Mesendoderm (in vitro differentiated cells): ENCODE results near the gene PRSS23.
"Not testable (repeated sequence)": the region's sequence is repeated elsewhere in the genome, so short reads cannot be mapped to it uniquely, and the experiment has no call there.

Experiments
- DNase-seq: peaks from one replicate; pipeline ENCODE4 v3.0.0; 2013
- H2AK5ac ChIP-seq: 2 replicates; pipeline ENCODE4 v1.6.1; 2013; ENCODE audit warnings: low read length, inconsistent platforms
- H2BK120ac ChIP-seq: 2 replicates; pipeline ENCODE4 v1.6.1; 2013; ENCODE audit warnings: low read depth, mild to moderate bottlenecking, low read length, moderate library complexity, mixed read lengths
- H2BK15ac ChIP-seq: replicated peaks from 2 replicates; pipeline ENCODE4 v1.6.1; 2013; ENCODE audit warnings: low read depth, mild to moderate bottlenecking, moderate library complexity
- H2BK5ac ChIP-seq: 2 replicates; pipeline ENCODE4 v1.6.1; 2013; ENCODE audit warnings: low read length, inconsistent platforms
- H3K18ac ChIP-seq: 2 replicates; pipeline ENCODE4 v1.6.1; 2013; ENCODE audit warnings: mild to moderate bottlenecking, low read length, mixed read lengths
- H3K23ac ChIP-seq: one replicate; pipeline ENCODE4 v1.6.1; 2013; ENCODE audit warnings: low read length
- H3K27ac ChIP-seq: 2 replicates; pipeline ENCODE4 v1.5.1; 2013; ENCODE audit warnings: low read depth, mild to moderate bottlenecking, inconsistent platforms, low read length, moderate library complexity
- H3K27me3 ChIP-seq: 2 replicates; pipeline ENCODE4 v1.6.1; 2013; ENCODE audit warnings: low read length, control low read depth, mild to moderate bottlenecking, inconsistent platforms; ENCODE audit not compliant: insufficient read depth, poor library complexity
- H3K36me3 ChIP-seq: 2 replicates; pipeline ENCODE4 v1.6.1; 2013; ENCODE audit warnings: low read length, inconsistent platforms; ENCODE audit not compliant: control insufficient read depth, insufficient read depth
- H3K4ac ChIP-seq: one replicate; pipeline ENCODE4 v1.6.1; 2013; ENCODE audit warnings: low read depth, mild to moderate bottlenecking, low read length, moderate library complexity
- H3K4me1 ChIP-seq: 2 replicates; pipeline ENCODE4 v1.6.1; 2013; ENCODE audit warnings: low read depth, low read length, inconsistent platforms; ENCODE audit not compliant: control insufficient read depth
- H3K4me2 ChIP-seq: 2 replicates; pipeline ENCODE4 v1.6.1; 2013; ENCODE audit warnings: low read length
- H3K4me3 ChIP-seq: 2 replicates; pipeline ENCODE4 v1.5.1; 2013; ENCODE audit warnings: mild to moderate bottlenecking, low read length
- H3K56ac ChIP-seq: one replicate; pipeline ENCODE4 v1.6.1; 2013; ENCODE audit warnings: low read length
- H3K79me1 ChIP-seq: 2 replicates; pipeline ENCODE4 v1.6.1; 2013; ENCODE audit warnings: low read length, inconsistent platforms
- H3K79me2 ChIP-seq: 2 replicates; pipeline ENCODE4 v1.6.1; 2013; ENCODE audit warnings: mild to moderate bottlenecking, low read length; ENCODE audit not compliant: control insufficient read depth, insufficient read depth
- H3K9ac ChIP-seq: 2 replicates; pipeline ENCODE4 v1.6.1; 2013; ENCODE audit warnings: low read length, inconsistent platforms
- H4K5ac ChIP-seq: one replicate; pipeline ENCODE4 v1.6.1; 2013; ENCODE audit warnings: low read length
- H4K8ac ChIP-seq: one replicate; pipeline ENCODE4 v1.6.1; 2013; ENCODE audit warnings: low read depth, mild to moderate bottlenecking, control low read depth, low read length, moderate library complexity
- WGBS: extraction: QIAGEN DNeasy Blood & Tissue Kit; methylation state at CpG from one replicate; pipeline ENCODE4 v1.1.7; 2013; ENCODE audit warnings: low lambda C conversion rate, missing lambda C conversion rate; ENCODE audit not compliant: insufficient coverage; ENCODE audit errors: extremely low coverage; 5-methylcytosine and 5-hydroxymethylcytosine counted together

Gene PRSS23

GRCh38 chr11:86761978-86762377, 38.4 kb upstream of the PRSS23 start:
- Histone ChIP-seq H4K8ac (no peak overlapping the region), H3K79me2 (no peaks in the 10 kb centered on the region), H3K4ac (no peak overlapping the region), H3K4me2 (no peak overlapping the region), H3K27ac (no peak overlapping the region), H4K5ac (no peak overlapping the region), H2BK5ac (no peak overlapping the region), H3K4me3 (no peak overlapping the region), H3K4me1 (peaks cover 2% of the 10 kb centered on the region), H3K27me3 (no peaks in the 10 kb centered on the region), H2BK120ac (no peak overlapping the region), H3K56ac (no peak overlapping the region), H2BK15ac (no peak overlapping the region), H3K9ac (no peak overlapping the region), H3K36me3 (no peaks in the 10 kb centered on the region), H3K18ac (no peak overlapping the region), H2AK5ac (no peak overlapping the region), H3K23ac (no peak overlapping the region), H3K79me1 (no peaks in the 10 kb centered on the region)
- no CpG with 5 or more reads among the region's 2 CpGs for WGBS
- DNase-seq, result no peak

- peaks cover 2% of the 10 kb centered on the region for H3K4me1 ChIP-seq
- H3K79me1 ChIP-seq, result no peaks in the 10 kb centered on the region
- no peak overlapping the region for H3K4me3 ChIP-seq
- no peak overlapping the region for H3K4me2 ChIP-seq
- H2BK5ac ChIP-seq, result no peak overlapping the region
- no peak overlapping the region for H4K5ac ChIP-seq
- no peak overlapping the region for H4K8ac ChIP-seq
- no peak overlapping the region for H3K4ac ChIP-seq
- no peak overlapping the region for H2AK5ac ChIP-seq
- no peak overlapping the region for H3K23ac ChIP-seq
- H3K56ac ChIP-seq, result no peak overlapping the region
- no peak overlapping the region for H3K27ac ChIP-seq
- H3K18ac ChIP-seq, result no peak overlapping the region
- no peak overlapping the region for H3K9ac ChIP-seq
- H3K36me3 ChIP-seq, result no peaks in the 10 kb centered on the region
- H3K79me2 ChIP-seq, result no peaks in the 10 kb centered on the region
- H2BK120ac ChIP-seq, result no peak overlapping the region
- H2BK15ac ChIP-seq, result no peak overlapping the region
- no CpG with 5 or more reads among the region's 4 CpGs for WGBS
- H3K27me3 ChIP-seq, result no peaks in the 10 kb centered on the region
- DNase-seq, result no peak
These were observed 35.1 kb upstream of the PRSS23 start for GRCh38 chr11:86765203-86765602.

- H4K5ac ChIP-seq, result no peak overlapping the region
- H2AK5ac ChIP-seq, result no peak overlapping the region
- H3K18ac ChIP-seq, result no peak overlapping the region
- H3K79me2 ChIP-seq, result no peaks in the 10 kb centered on the region
- no peaks in the 10 kb centered on the region for H3K27me3 ChIP-seq
- H3K4ac ChIP-seq, result no peak overlapping the region
- H2BK120ac ChIP-seq, result no peak overlapping the region
- H3K36me3 ChIP-seq, result no peaks in the 10 kb centered on the region
- H3K4me3 ChIP-seq, result no peak overlapping the region
- no peak overlapping the region for H2BK5ac ChIP-seq
- no peak overlapping the region for H3K27ac ChIP-seq
- DNase-seq, result no peak
- no CpG with 5 or more reads among the region's 2 CpGs for WGBS
- H3K79me1 ChIP-seq, result no peaks in the 10 kb centered on the region
- no peak overlapping the region for H3K23ac ChIP-seq
- no peak overlapping the region for H2BK15ac ChIP-seq
- H4K8ac ChIP-seq, result no peak overlapping the region
- H3K56ac ChIP-seq, result no peak overlapping the region
- peaks cover 2% of the 10 kb centered on the region for H3K4me1 ChIP-seq
- no peak overlapping the region for H3K9ac ChIP-seq
- H3K4me2 ChIP-seq, result no peak overlapping the region
These were observed 34.5 kb upstream of the PRSS23 start for GRCh38 chr11:86765878-86766277.

GRCh38 chr11:86769219-86769618, 31.1 kb upstream of the PRSS23 start:
- Histone ChIP-seq H2BK15ac (no peak overlapping the region), H4K5ac (no peak overlapping the region), H3K4me3 (no peak overlapping the region), H3K79me2 (no peaks in the 10 kb centered on the region), H3K27me3 (no peaks in the 10 kb centered on the region), H3K18ac (no peak overlapping the region), H3K9ac (no peak overlapping the region), H3K27ac (no peak overlapping the region), H3K4me2 (no peak overlapping the region), H4K8ac (no peak overlapping the region), H3K56ac (no peak overlapping the region), H3K4ac (no peak overlapping the region), H2AK5ac (no peak overlapping the region), H2BK120ac (no peak overlapping the region), H3K36me3 (no peaks in the 10 kb centered on the region), H3K79me1 (no peaks in the 10 kb centered on the region), H3K4me1 (peaks cover 2% of the 10 kb centered on the region), H2BK5ac (no peak overlapping the region), H3K23ac (no peak overlapping the region)
- no CpG with 5 or more reads among the region's 2 CpGs for WGBS
- peak; percentile 46 for DNase-seq

GRCh38 chr11:86770473-86771027, 29.8 kb upstream of the PRSS23 start:
- H3K23ac ChIP-seq, H3K36me3 ChIP-seq, H3K4me1 ChIP-seq, H3K18ac ChIP-seq, DNase-seq, H3K79me1 ChIP-seq, H3K9ac ChIP-seq, H3K4ac ChIP-seq, H3K56ac ChIP-seq, H4K5ac ChIP-seq, H2AK5ac ChIP-seq, H3K27me3 ChIP-seq, H3K79me2 ChIP-seq, H2BK15ac ChIP-seq, H4K8ac ChIP-seq, H3K4me3 ChIP-seq, H2BK120ac ChIP-seq, H2BK5ac ChIP-seq, H3K4me2 ChIP-seq, H3K27ac ChIP-seq: not testable (repeated sequence)
- no CpG with 5 or more reads among the region's 34 CpGs for WGBS

GRCh38 chr11:86772999-86773398, 27.3 kb upstream of the PRSS23 start:
- no peak overlapping the region for H3K4ac ChIP-seq
- no peak overlapping the region for H2AK5ac ChIP-seq
- no peak overlapping the region for H3K56ac ChIP-seq
- H3K4me1 ChIP-seq, result no peaks in the 10 kb centered on the region
- no peaks in the 10 kb centered on the region for H3K79me1 ChIP-seq
- no peak overlapping the region for H3K23ac ChIP-seq
- no peak overlapping the region for H2BK5ac ChIP-seq
- H3K27me3 ChIP-seq, result no peaks in the 10 kb centered on the region
- no peak overlapping the region for H3K9ac ChIP-seq
- H3K4me2 ChIP-seq, result no peak overlapping the region
- H3K27ac ChIP-seq, result no peak overlapping the region
- H4K8ac ChIP-seq, result no peak overlapping the region
- H3K4me3 ChIP-seq, result no peak overlapping the region
- no peak overlapping the region for H3K18ac ChIP-seq
- no peaks in the 10 kb centered on the region for H3K36me3 ChIP-seq
- no CpG with 5 or more reads among the region's 2 CpGs for WGBS
- H2BK15ac ChIP-seq, result no peak overlapping the region
- H3K79me2 ChIP-seq, result no peaks in the 10 kb centered on the region
- H4K5ac ChIP-seq, result no peak overlapping the region
- no peak overlapping the region for H2BK120ac ChIP-seq
- DNase-seq, result no peak
